Right renal pelvis (tissue), 4 donors: ENCODE measurements around the gene OVOL2. TPM values are rescaled to one million over a fixed set of nuclear protein-coding genes. Genes with fewer than 3 reads are reported as not detected.
"Not testable (repeated sequence)": the region's sequence is repeated elsewhere in the genome, so short reads cannot be mapped to it uniquely, and the experiment has no call there.

Source experiments
- DNase-seq, 4 donors: peaks; one replicate each; pipeline ENCODE4 v3.0.0-alpha.2; 2013; ENCODE audit warnings: low read depth in 4 of 4, low spot score in 3 of 4, missing footprints in 1 of 4
- polyA plus RNA-seq, 4 donors: library from polyadenylated mRNA; unstranded; fragments of 120-200 nt; gene quantifications; one replicate each; pipeline ENCODE4 v1.2.1, GENCODE V29; 2013; ENCODE audit not compliant: insufficient read length in 4 of 4

OVOL2 gene
- 1 to 10 TPM in 2 of 4 donors, under 1 TPM in 2; 0.93 to 1.4 (median 1.0) TPM for polyA plus RNA-seq

GRCh38 chr20:18057101-18057993 is at the start of gene OVOL2:
Gene OVOL2 (minus strand): TSS chr20:18057916. CDS start chr20:18057634, 282 bp downstream.
- DNase-seq, result peak in 2 of 4 donors; percentile 34 to 49

- DNase-seq, result no peak
Measured at GRCh38 chr20:18103497-18103896, 45.8 kb upstream of the OVOL2 start.

DNA sequence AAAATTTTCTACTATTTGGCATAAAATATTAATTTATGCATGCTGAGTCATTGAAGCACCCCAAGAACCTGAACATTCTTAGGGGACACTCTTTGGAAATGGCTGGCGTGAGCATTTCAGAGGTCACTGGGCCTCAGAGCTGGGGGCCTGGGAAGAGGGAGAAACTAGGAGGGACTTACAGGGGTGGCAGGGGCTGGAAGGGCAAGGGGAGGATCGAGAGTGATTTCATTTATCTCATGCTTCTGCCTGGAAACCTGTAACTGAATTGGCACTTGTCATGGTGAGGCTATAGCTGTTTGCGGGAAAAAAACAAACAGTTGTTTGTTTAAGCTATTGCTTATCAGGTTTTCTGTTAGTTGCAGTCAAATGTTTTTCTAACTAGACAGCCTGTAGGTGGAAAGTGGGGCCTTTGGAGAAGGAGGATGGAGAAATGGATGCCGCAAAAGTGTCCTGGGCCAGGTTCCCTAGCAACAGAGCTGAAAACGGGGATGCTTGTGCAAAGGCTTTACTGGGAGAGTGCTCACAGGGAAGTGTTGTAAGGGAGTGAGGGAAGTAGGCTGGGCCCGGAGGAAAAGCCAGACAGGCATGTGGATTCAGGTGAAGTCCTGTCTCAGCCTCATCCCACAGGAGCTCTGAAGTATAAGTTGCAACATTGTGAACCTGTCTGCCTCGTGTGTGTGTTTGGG is 43.6 kb upstream of the OVOL2 start:
- DNase-seq, result no peak

DNA sequence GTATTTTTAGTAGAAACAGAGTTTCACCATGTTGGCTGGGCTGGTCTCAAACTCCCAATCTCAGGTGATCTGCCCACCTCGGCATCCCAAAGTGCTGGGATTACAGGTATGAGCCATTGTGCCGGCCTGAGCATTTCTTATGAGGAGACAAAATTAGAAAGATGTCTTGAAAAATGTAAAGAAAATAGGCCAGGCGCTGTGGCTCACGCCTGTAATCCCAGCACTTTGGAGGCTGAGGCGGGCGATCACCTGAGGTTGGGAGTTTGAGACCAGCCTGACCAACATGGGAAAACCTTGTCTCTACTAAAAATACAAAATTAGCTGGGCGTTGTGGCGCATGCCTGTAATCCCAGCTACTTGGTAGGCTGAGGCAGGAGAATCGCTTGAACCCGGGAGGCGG is 42.9 kb upstream of the OVOL2 start:
- not testable (repeated sequence) for DNase-seq

GRCh38 chr20:18094191-18094590 is 36.5 kb upstream of the OVOL2 start:
- DNase-seq, result no peak

GRCh38 chr20:18093388-18093787 is 35.7 kb upstream of the OVOL2 start:
- no peak for DNase-seq

DNA sequence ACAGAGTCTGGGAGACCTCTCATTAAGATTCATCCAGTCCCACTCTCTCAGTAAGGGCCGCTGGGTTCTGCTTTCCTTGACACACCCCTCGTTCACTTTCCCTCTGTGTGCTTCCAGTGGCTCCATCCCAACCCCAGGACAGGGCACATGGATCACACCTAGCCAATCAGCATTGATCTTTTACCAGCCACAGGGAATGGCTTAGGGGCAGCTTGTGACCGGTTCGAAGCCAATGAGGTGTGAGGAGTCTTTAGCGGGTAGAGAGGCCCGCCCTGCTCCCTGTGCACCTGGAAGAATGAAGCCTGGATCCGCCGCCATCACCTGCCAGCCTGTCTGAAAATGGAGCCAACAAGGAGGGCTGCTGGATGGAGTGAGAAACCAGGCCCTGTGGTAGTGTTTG is 35.2 kb upstream of the OVOL2 start:
- DNase-seq, result no peak

GRCh38 chr20:18091623-18092022 is 33.9 kb upstream of the OVOL2 start:
- DNase-seq, result no peak

- DNase-seq, result no peak
Measured at GRCh38 chr20:18090477-18090876, 32.8 kb upstream of the OVOL2 start.

DNA sequence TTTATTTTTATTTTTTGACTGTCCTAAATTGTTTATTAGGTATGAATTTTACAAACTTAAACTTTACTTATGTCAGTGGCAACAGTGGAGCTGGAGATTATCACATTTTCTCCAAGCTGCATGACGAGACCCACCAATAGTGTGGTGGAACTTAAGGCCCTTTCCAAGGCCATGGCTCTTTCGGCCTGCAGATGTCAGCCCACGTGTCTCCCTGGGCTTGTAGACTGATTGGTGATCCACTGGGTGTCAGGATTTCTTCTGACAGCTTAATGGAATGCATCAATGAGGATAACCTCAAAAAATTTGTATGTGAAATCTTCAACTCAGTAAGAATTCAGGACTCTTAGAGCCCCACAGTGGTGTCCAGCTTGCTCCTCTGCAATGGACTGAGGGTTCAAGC is 32.3 kb upstream of the OVOL2 start:
- no peak for DNase-seq

- DNase-seq, result not testable (repeated sequence)
Measured at GRCh38 chr20:18088841-18089240, 31.1 kb upstream of the OVOL2 start.

GRCh38 chr20:18088298-18088697 is 30.6 kb upstream of the OVOL2 start:
- not testable (repeated sequence) for DNase-seq

DNA sequence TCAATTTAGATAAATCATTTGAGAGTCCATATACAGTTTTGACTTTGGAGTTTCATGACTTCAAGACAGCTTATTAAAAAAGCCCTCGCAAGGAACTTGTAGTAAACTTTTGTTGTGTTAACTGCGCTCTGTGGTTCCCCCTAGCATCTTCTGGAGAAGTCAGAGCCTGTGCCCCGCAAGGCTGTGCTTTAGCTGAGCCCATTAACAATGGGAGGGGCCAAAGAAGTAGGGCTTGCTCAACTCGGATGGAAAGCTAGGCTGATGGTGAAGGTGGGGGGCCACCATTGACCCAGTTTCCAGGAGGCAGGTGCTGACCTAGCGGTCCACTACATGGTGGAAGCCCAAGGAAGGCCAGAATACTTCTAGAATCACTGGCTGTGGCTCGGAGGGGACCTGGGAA is 29.3 kb upstream of the OVOL2 start:
- no peak for DNase-seq

GRCh38 chr20:18080836-18081235 is 23.1 kb upstream of the OVOL2 start:
- not testable (repeated sequence) for DNase-seq

DNA sequence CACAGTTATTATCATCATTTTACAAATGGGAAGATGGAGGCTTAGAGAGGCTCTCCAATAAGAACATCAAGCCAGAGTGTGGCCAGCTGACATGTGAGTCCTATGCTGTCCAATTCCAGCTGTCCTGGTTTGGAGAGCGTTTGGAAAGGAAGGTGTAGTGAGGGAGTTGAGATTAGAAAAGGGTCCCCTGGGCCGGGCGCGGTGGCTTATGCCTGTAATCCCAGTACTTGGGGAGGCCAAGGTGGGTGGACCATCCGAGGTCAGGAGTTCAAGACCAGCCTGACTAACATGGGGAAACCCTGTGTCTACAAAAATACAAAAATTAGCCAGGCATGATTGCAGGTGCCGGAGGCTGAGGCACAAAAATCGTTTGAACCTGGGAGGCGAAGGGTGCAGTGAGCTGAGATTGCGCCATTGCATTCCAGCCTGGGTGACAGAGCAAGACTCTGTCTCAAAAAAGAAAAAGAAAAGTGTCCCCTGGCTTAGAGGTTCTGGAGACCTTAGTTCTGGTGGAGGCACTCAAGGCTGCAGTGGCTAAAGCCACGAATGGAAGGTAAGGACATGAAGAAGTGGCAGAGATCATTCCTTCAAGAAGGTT is 22.1 kb upstream of the OVOL2 start:
- no peak for DNase-seq

DNA sequence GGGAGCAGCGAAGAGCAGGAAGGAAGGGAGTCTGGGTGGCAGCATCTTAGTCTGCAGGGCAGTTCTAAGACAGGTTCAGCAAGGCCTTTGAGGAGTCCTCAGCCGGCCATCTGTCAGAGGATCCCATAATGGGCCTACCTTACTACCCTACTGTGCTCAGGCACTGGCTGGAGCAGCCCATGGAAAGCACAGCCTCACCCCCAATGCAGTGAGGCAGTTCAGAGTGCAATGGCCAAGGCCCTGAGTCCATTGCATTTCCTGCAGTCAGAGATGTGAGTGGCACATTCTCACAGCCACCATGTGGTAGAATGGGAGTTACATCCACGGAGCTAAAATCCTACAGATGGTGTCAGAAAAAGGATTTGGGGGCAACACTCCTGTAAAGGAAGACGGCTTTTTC is 19.4 kb upstream of the OVOL2 start:
- DNase-seq, result no peak

DNA sequence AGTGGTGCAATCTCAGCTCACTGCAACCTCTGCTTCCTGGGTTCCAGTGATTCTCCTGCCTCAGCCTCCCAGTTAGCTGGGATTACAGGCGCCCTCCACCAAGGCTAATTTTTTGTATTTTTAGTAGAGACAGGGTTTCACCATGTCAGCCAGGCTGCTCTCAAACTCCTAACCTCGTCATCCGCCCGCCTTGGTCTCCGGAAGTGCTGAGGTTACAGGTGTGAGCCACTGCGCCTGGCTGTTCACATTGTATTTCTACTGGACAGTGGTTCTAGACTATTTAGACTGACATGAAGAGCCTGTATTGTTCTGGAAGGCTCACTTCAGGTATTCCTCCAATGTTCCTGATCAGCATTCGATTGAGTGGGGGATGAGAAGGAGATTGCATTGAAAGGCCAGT is 14.8 kb upstream of the OVOL2 start:
- no peak for DNase-seq

DNA sequence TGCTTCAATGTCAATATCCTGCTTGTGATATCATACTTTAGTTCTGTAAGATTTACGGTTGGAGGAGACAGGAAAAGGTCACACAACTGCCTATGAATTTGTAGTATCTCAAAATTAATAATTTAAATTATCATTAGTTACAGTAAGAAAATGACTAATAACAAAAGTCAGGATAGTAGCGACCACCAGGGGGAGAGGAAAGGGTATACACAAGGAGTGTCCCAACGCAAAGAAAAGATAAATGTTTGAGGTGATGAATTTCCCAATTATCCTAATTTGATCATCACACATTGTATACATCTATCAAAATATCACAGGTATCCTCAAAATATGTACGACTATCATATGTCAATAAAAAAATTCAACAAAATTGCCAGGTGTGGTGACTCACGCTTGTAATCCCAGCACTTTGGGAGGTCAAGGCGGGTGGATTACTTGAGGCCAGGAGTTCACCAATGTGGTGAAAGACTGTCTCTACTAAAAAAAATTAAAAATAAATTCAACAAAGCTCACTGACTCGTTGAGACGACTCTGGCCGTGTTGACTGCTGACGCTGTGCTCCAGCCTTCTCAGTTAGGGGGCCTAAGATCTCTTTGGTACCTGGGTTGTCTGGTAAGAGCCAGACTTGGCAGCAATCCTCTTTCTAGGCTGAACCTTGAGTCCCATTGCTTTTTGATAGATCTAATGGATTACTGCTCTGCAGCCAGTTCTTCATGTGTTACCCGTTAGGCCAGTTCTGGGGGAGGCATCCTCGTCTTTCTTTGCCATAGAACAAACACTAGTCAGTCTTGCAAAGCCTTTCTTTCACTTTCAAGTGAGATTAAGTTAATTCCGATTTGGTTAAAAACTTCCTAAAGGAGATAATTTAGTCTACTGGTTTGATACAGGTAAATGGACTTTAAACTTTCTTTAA is 9.0 kb upstream of the OVOL2 start:
- no peak for DNase-seq

GRCh38 chr20:18063676-18064075 is 6.0 kb upstream of the OVOL2 start:
- no peak for DNase-seq

DNA sequence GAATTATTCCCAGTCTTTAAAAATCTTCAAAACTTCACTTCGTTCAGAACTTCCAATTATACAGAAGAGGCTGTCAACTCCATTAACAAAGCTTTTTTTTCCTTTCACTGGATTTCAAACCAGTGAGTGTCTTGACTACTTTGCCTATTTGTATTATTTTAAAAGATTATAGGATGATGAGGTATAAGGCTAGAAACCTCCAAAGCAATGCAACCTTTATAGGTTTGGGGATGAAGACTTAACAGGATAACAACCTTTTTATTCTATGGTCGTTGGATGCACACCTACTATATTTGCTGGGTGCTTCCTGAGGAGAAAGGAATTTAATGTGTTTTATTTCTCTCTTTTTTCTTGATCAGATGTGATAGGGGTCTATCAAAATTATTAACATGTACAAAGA is 1.9 kb upstream of the OVOL2 start:
- no peak for DNase-seq
